GM19240 (cell line): ENCODE measurements around the gene IQGAP3.

Experiments
- DNase-seq: peaks from one replicate; pipeline ENCODE4 v3.0.0; 2011; ENCODE audit warnings: low spot score; ENCODE audit not compliant: insufficient read length

IQGAP3 gene

DNA sequence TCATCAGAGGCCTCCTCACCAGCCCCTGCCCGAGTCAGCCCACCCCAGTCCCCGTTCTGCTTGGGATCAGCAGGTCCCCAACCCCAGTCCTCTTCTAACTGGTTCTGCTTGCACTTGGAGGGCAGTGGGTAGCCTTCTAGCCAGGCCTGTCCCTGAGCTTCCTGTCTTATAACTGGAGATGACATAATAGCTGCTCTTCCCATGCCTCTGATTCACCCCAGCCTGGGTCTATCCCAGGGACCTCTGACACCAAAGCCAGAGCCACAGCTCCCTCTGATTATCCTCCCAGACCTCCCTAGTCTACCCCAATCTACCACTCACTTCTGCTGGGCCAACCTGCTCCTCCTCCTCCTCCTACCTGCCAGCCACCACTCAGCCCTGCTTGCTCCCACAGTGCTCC, 31.4 kb downstream of the IQGAP3 start:
- DNase-seq = no peak

DNA sequence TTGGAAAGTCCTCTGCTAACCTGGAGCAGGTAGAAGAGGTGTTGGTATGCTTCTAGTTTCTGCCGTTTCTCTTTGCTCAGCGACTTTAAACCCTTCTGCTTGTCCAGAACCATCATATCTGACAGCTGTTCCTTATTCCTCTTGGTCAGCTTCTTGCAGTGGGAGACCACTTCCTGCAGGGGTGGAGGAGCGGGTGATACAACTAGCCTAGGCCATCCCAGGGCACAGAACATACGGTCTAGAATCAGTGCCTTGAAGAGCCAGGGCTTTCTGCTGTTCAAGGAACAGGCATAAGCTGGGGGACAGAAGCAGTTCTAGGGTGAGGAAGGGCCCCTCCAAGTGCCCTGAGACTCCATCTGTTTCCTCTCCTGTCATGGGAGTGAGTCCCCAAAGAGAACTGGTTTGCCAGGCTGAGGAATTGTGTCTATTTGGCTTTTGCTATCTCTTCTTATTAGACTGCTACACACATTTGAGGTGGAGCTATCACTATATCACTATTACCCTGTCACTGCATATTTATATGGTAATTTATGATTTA, 32.5 kb downstream of the IQGAP3 start:
- DNase-seq = no peak

DNA sequence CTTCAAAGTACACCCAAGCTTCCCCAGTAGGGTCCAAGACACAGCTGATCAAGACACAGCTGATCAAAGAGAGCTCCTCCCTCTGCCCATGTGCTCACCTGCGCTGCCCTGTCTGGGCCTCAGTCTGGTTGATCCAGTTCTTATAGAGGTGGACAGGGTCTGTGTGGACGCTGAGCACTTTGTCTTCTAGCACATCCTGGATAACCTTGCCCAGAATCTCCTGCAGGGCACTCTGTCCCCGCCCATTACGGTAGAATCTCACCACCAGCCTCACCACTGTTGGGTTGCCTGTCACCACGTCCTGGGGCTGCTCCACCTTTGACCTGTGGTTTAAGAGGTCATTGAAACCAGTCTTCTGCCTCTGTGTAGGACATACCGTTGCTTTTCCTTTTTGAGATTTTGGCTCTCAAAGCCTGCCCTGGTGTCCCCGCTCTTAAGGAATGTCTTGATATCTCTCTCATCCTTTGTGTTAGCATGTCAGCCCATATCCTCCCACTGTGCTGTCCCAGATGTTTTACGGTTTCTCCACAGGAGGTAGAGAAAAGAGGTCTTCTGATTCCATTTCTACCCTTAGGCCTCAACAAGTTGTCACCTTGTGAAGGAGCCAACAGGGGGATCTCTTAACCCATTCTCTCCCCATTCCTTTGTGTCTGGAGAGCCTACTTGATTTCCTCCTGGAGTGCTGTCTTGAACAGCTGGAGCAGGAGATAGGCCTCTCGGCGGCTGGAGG, 33.5 kb downstream of the IQGAP3 start:
- DNase-seq = no peak

DNA sequence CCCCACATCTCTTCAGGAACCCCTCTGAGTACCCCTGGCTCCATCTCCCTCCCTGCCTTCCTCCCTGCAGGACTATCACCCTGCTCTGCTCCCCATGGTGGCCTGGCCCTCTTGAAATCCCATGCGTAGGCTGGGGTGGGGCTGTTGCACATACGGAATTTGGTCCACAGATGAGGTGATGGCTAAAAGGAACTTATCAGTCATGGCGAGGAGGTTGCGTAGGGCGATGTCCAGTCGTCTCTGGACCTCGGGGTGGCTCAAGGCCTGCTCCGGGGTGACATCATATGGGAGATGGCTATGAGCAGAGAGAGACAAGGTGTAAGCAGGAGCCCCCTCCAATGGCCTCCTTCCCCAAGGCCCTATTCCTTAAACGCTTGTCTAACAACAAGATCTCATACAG, 35.3 kb downstream of the IQGAP3 start:
- DNase-seq = no peak

DNA sequence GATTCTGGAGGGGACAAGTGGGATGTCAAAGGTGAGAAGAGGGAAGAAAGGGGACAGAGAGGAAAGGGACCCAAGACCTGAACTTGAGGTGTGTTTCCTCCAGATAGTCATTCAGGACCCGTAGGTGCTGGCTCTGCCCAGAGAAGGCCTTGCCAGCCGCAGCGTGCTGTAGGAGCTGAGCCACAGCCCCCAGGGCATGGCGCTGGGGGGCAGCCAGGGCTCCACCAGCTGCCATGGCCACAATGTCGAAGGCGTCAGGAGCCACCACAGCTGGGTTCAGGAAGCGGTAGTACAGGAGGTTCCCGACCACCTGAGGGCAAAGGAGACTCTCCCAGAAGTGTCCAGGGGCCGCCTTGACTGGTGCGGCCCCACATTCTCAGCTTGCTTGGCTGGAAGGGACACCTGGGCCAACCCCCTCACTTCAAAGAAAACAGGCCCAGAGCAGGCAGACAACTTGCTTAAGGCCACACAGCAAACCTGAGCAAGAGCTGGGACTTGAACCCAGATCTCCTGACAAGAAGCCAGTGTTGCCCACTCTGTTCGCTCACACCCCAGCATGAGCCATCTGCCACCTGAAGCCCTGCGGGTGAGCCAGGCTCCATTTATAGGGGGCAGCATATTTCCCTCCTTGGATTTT, 37.8 kb downstream of the IQGAP3 start:
- DNase-seq = no peak

DNA sequence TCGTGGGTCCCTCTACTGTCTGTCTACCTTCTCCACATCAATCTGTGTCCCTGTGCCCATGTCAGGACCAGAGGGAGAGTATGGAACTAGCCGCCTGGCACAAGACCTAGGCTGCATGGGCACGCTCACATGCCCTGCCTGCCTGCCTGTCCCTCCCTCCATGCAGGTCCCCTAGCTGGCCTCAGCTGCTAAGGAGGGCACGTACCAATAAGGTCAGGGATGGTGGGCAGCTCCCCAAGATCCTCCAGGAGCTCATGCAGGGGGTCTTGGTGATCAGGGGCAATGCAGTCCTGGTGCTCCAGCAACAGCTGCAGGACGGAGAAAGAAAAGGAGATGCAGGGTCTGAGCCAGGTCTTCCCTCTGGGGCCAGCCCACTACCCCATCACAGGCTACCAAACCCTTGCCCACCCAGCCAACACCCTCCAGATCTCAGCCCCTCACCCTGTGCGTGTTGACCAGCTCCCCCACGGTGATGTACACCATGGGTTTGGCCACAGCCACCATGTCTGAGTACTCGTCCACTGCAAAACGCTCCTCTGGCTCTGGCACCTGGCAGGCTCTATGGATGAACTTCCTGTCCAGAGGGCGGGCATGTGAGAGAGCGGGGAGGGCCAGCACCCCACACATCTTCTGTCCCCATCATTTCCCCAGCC, 38.7 kb downstream of the IQGAP3 start:
- no peak for DNase-seq

DNA sequence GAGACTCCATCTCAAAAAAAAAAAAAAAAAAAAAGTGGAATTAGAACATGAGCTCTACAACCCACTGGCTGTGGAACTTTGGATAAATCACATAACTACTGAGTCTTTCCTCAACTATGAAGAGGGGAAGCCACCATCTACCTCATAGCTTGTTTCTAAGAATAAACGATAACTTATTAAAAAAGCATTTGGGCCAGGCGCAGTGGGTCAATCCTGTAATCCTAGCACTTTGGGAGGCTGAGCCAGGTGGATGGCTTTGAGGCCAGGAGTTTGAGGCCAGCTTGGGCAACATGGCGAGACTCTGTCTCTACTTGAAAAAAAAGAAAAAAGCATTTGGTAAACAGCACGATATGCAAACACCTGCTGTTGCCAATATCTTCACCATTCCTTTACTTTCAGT, 40.0 kb downstream of the IQGAP3 start:
- DNase-seq = no peak

DNA sequence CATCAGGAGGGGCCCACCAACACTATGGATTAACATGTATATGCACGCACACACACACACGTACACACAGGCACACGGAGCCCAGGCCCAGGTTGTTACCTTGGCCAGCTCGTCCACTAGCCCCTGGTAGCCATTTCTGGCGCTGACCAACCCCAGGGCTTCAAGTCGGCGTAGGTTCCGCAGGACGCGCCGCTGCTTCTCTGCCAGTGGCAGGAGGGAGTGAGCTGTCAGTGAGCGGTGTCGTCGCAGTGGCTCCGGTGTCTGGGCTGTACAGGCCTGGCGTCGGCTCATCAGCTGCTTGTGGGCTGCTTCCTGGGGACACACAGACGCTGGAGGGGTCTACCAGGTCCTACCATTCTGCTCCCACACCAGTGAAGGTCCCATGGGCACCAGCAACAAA, 42.4 kb downstream of the IQGAP3 start:
- DNase-seq = no peak

DNA sequence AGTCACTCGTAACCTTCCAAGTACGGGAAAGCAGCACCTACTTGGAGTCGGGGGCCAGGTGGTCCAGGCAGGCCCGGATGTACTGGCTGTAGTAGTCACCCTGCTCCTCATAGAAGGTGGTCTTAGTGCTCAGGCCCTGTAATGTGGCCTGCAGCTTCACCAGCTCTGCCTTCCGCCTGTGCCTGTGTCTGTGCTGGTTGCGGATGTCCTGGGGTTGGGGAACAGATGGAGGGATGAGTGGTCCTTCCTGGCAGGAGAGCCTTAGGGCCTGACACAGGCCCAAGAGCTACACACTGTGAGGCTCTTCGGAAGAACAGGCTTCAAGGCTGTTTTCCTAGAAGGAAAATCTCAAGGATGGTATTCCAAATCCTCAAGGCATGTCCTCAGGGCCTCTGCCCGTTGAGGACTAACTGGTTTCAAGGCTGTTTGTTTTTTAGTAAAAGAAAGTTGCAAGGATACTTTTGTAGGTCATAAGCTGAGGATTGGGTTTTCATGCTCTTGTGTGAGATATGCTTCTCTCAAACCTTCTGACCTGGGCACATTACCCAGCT, 43.4 kb downstream of the IQGAP3 start:
- DNase-seq = no peak

DNA sequence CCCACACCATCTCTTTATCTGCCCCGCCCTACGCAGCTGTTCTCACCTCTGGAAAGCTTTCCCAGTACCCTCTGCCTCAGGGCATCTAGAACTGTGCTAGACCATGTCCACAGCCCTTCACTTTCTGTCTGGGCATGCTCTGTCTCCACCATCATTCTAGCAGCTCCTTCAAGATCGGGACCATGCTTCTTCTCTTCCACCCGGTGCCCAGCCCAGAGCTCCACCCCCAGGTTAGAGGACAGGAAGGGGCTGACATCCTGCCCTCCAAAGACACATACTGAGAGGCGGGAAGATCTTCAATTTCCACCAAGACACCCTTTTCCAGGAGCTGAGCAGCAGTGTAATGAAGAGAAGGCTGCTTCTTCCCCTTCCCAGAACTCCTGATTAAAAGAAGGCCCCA, 44.1 kb downstream of the IQGAP3 start:
- no peak for DNase-seq

DNA sequence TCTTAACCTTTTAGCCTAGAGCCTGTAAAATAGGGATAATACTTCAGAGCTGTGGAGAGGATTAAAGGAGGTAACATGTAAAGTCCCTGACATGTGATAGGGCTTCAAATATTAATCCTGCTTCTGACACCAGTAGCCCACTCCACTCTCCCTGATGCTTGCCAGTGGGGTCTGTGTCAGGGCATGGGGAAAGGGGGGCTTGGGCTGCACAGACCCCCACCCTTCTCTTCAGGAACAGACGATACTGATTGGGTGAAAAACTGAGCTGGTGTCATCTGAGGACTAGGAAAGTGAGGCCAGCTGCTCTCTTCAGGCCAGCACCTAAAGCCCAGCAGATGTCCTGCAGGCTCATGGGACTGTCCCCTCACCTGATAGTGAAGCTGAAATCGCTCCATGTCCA, 44.8 kb downstream of the IQGAP3 start:
- no peak for DNase-seq

DNA sequence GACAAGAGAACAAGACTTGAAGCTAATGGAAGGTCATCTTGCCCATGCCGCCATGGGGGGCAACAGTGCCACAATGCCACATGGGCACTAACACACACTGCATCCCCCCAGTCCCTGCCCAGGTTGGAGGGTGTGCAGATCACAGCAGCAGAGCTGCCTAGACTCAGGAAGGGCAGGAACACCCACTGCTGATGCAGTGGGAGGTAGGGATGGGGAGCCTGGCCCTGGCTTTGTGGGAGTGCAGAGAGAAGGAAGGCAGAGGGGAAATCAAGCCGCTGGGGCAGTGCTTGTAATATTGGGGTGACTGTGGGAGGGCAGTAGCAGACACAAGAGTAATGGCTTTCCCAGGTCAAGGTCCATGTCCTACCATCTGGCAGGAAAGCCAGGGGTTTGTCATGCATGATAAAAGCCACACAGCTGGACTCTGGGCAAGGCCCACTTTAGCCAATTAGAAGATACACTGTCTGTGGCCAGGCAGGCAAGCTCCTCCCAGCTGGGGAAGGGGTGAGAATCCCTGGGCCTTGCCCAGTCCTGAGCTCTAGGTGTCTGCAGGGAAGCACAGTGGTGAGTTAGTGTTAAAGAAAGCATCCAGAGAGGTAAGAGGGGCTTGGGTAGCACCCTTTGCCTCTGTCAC, 46.4 kb downstream of the IQGAP3 start:
- DNase-seq = no peak

DNA sequence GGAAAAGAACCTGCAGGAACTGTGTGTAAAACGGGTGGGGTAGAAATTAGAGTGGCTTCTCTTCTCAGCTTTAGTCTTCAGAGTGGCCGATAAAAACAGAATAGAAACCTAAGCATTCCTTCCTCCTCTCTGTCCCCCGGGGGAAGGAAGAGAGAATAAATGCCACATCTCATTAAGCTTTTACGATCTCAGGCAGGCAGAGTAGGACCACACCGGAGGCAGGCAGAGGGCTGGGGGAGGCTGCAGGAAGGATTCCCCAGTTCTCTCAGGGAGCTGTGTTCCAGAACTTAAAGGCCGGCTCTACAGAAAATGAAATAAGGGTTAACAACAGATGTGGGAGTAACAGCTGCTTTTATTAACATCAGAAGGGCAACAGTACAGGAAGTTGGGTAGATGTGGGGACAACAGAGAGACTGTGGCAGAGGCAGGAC, 47.3 kb downstream of the IQGAP3 start:
- no peak for DNase-seq

DNA sequence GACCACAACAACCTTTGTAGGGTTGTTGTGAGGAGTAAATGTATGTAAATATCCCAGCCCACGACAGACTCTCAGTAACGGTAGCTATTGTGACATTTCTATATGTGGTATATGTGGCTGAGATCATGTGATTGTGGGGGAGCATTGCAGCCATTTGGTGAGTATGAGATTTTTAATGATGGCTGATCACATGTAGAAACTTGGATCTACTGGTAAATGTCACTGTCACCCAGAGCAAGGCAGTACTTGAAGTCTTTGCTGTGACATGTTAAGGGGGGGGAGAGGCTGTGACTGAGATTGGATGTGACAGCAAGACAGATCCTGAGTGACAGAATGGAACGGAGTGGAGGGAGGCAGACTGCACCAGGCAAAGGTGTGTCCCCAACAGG, 47.9 kb downstream of the IQGAP3 start:
- DNase-seq = no peak

DNA sequence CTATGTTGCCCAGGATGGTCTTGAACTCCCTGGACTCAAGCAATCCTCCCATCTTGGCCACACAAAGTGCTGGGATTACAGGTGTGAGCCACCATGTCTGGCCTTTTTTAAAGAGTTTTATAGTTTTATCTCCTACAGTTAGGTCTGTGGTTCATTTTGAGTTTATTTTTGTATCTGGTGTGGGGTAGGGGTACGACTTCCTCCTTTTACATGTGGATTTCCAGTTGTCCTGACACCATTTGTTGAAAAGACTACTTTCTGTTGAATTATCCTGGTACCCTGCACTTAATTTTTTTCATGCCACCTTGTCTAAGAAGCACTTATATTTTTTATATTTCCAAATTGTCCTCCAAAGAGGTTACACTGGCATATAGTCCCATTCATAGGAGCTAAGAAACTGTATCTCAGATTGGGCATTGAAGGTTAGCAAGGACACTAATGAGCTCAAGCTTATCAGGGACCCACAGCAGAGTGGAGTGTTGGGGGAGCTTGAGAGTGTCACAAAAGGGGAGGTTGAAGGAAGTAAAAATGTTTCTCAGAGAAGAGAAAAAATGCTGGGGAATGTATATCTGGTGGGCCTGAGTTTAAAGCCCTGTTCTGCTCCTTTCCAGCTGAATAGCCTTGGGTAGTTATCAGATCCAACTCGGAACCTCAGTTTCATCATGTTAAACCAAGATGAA, 48.4 kb downstream of the IQGAP3 start:
- no peak for DNase-seq

DNA sequence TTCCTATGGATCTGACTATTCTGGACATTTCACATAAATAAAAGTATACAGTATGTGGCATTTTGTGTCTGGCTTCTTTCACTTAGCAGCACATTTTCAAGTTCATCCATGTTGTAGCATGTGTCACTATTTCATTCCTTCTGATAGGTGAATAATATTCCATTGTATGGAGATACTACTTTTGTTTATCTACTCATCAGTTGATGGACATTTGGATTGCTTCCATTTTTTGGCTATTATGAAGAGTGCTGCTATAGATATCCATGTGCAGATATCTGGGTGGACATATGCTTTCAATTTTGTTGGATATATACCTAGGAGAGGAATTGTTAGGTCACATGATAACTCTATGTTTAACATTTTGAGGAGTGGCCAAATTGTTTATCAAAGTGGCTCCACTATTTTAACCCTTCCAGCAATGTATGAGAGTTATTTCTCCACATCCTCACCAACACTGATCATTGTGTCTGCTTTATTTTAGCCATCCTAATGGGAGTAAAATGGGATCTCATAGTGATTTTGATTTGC, 49.9 kb downstream of the IQGAP3 start:
- DNase-seq = no peak

DNA sequence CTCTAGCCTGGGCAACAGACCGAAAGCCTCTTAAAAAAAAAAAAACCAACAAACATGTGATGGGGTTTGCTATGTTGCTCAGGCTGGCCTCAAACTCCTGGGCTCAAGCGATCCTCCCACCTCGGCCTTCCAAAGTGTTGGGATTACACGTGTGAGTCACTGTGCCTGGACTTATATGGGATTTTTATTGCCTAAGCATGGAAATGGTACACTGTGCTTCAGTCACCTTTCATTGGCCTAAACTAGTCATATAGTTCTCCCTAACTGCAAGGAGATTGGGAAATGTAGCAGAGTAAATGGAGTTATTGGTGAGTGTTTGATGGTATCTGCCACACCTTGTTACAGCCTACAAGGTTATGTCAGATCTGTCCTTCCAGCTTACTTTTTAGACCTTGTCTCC, 54.6 kb downstream of the IQGAP3 start:
- DNase-seq = no peak

DNA sequence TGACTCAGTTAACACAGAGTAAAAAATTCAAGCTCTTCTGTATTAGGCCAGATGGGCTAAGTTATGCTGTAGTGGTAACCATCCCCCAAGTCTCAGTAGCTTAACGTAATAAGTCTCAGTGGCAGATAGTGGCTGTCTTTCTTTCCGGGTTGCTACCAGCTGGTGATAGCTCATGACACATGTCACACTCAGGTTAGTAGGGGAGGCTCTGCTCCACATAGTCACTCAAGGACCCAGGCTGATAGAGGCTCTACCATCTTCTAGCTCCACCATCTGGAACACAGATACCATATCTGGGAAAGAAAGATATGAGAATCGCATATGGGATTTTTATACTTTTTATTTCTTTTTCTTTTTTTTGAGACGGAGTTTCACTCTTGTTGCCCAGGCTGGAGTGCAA, 55.5 kb downstream of the IQGAP3 start:
- no peak for DNase-seq

DNA sequence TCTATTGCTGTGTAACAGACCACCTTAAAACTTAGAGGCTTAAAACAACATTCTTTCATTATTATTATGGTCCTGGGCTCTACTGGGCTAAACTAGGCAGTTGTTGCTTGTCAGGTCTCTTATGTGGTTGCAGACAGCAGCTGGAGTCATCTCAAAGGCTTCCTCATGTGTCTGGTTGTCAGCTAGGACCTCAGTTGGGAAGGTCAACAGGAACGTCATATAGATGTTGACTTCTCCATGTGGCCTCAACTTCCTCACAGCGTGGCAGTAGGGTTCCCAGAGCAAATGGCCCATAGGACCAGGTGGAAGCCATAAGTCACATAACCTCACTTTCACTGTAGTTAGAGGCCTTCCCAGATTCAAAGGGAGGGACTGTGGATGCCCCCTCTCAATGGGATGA, 56.4 kb downstream of the IQGAP3 start:
- DNase-seq = no peak

DNA sequence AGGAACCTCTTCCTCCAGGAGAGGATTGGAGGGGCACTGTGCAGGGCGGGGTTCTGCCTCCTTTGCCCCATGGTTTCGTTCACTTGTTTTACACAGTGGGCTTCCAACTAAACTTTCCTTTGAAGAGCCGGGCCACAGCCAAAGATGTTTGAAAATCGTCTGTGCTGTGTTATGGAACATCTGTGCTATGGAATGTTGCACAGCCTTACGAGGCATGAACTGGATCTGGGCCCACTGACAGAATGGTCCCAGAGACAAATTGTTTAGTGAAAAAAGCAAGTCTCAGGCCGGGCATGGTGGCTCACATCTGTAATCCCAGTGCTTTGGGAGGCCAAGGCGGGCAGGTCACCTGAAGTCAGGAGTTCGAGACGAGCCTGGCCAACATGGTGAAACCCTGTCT, 59.2 kb downstream of the IQGAP3 start:
- no peak for DNase-seq

DNA sequence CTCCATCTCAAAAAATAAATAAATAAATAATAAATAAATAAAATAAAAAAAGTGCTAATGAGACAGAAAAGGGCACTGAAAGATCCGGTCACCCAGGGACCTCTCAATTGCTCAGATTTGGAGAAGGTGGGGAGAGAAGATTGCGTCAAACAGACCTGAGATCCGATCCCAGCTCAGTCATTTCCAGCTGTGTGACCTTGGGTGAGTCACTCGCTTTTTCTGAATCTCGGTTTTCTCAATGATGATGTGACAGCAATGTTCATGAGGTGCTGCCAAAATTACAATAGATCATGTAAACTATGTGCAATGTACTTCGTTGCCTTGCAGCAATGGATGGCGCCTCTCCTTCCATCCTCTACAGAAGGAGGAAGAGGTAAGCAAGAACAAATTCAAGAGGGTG, 60.7 kb downstream of the IQGAP3 start:
- DNase-seq = no peak
